Memory B cell (primary cell): ENCODE data around the gene G6PD.
"Not testable (repeated sequence)": the region's sequence is repeated elsewhere in the genome, so short reads cannot be mapped to it uniquely, and the experiment has no call there.

Experiments
- ATAC-seq: fragments of 150-1000 bp; cut with Tn5 transposase; 2 replicates; pipeline ENCODE4 v1.10.0; 2021; ENCODE audit warnings: low read depth, mild to moderate bottlenecking, moderate library complexity
- DNase-seq, 2 donors: peaks; one replicate each; pipeline ENCODE4 v3.0.0; 2022; ENCODE audit warnings: low spot score in 2 of 2
- H3K27ac Mint-ChIP-seq: one replicate; pipeline ENCODE4 v1.8.0; 2022; ENCODE audit warnings: mild to moderate bottlenecking, moderate library complexity, mixed read lengths
- H3K27me3 Mint-ChIP-seq: one replicate; pipeline ENCODE4 v1.8.0; 2022; ENCODE audit warnings: mixed read lengths
- H3K36me3 Mint-ChIP-seq: one replicate; pipeline ENCODE4 v1.8.0; 2022; ENCODE audit warnings: mild to moderate bottlenecking, mixed read lengths
- H3K4me1 Mint-ChIP-seq: one replicate; pipeline ENCODE4 v1.8.0; 2022; ENCODE audit warnings: mixed read lengths
- H3K4me3 Mint-ChIP-seq: one replicate; pipeline ENCODE4 v1.8.0; 2022; ENCODE audit warnings: mild to moderate bottlenecking, moderate library complexity, mixed read lengths
- H3K9me3 Mint-ChIP-seq: one replicate; pipeline ENCODE4 v1.8.0; 2022; ENCODE audit warnings: mixed read lengths

Gene G6PD

GRCh38 chrX:154513716-154514115 is 32.9 kb downstream of the G6PD start:
- H3K4me3 Mint-ChIP-seq = peak overlapping the region; percentile 32
- H3K27me3 Mint-ChIP-seq = no peaks in the 10 kb centered on the region
- no peak overlapping the region for H3K27ac Mint-ChIP-seq
- H3K4me1 Mint-ChIP-seq = peaks cover 15% of the 10 kb centered on the region
- peaks cover 12% of the 10 kb centered on the region for H3K36me3 Mint-ChIP-seq
- DNase-seq (no peak), ATAC-seq (no peak)
- no peaks in the 10 kb centered on the region for H3K9me3 Mint-ChIP-seq

GRCh38 chrX:154512879-154513553 is 33.6 kb downstream of the G6PD start:
- Mint-ChIP-seq H3K4me3 (no peak overlapping the region), H3K27ac (no peak overlapping the region), H3K9me3 (no peaks in the 10 kb centered on the region), H3K4me1 (peaks cover 15% of the 10 kb centered on the region), H3K27me3 (no peaks in the 10 kb centered on the region), H3K36me3 (peaks cover 17% of the 10 kb centered on the region)
- DNase-seq (no peak), ATAC-seq (no peak)

- no peak for ATAC-seq
- Mint-ChIP-seq H3K27me3 (no peaks in the 10 kb centered on the region), H3K4me3 (no peak overlapping the region), H3K4me1 (peaks cover 15% of the 10 kb centered on the region), H3K27ac (no peak overlapping the region), H3K9me3 (no peaks in the 10 kb centered on the region), H3K36me3 (peaks cover 17% of the 10 kb centered on the region)
- DNase-seq = no peak
Observed at GRCh38 chrX:154511761-154512160, 34.9 kb downstream of the G6PD start.

- ATAC-seq = no peak
- Mint-ChIP-seq H3K4me3 (no peak overlapping the region), H3K4me1 (peaks cover 9% of the 10 kb centered on the region), H3K36me3 (peaks cover 24% of the 10 kb centered on the region), H3K27ac (no peak overlapping the region), H3K27me3 (no peaks in the 10 kb centered on the region), H3K9me3 (no peaks in the 10 kb centered on the region)
- DNase-seq = no peak
Observed at GRCh38 chrX:154509455-154509854, 37.2 kb downstream of the G6PD start.

GRCh38 chrX:154508384-154508745 is 38.3 kb downstream of the G6PD start:
- H3K4me3 Mint-ChIP-seq = no peak overlapping the region
- ATAC-seq (no peak), DNase-seq (no peak)
- no peaks in the 10 kb centered on the region for H3K27me3 Mint-ChIP-seq
- peaks cover 21% of the 10 kb centered on the region for H3K36me3 Mint-ChIP-seq
- no peak overlapping the region for H3K27ac Mint-ChIP-seq
- H3K9me3 Mint-ChIP-seq = no peaks in the 10 kb centered on the region
- H3K4me1 Mint-ChIP-seq = peaks cover 4% of the 10 kb centered on the region

GRCh38 chrX:154507673-154508383 is 38.8 kb downstream of the G6PD start:
- Mint-ChIP-seq H3K4me3 (no peak overlapping the region), H3K9me3 (no peaks in the 10 kb centered on the region), H3K4me1 (peaks cover 4% of the 10 kb centered on the region), H3K36me3 (peaks cover 21% of the 10 kb centered on the region), H3K27ac (no peak overlapping the region), H3K27me3 (no peaks in the 10 kb centered on the region)
- DNase-seq = no peak
- ATAC-seq = no peak

GRCh38 chrX:154506483-154507332 is 39.9 kb downstream of the G6PD start:
- H3K9me3 Mint-ChIP-seq = no peaks in the 10 kb centered on the region
- H3K4me3 Mint-ChIP-seq = no peak overlapping the region
- no peak for ATAC-seq
- no peaks in the 10 kb centered on the region for H3K27me3 Mint-ChIP-seq
- no peak overlapping the region for H3K27ac Mint-ChIP-seq
- peaks cover 21% of the 10 kb centered on the region for H3K36me3 Mint-ChIP-seq
- H3K4me1 Mint-ChIP-seq = peaks cover 4% of the 10 kb centered on the region
- no peak for DNase-seq

GRCh38 chrX:154505734-154506133 is 40.9 kb downstream of the G6PD start:
- peaks cover 19% of the 10 kb centered on the region for H3K36me3 Mint-ChIP-seq
- no peaks in the 10 kb centered on the region for H3K27me3 Mint-ChIP-seq
- no peak for DNase-seq
- no peak overlapping the region for H3K27ac Mint-ChIP-seq
- no peaks in the 10 kb centered on the region for H3K9me3 Mint-ChIP-seq
- H3K4me3 Mint-ChIP-seq = no peak overlapping the region
- ATAC-seq = no peak
- peaks cover 2% of the 10 kb centered on the region for H3K4me1 Mint-ChIP-seq

GRCh38 chrX:154502989-154503388 is 43.7 kb downstream of the G6PD start:
- ATAC-seq = no peak
- no peaks in the 10 kb centered on the region for H3K4me1 Mint-ChIP-seq
- no peak overlapping the region for H3K4me3 Mint-ChIP-seq
- no peak overlapping the region for H3K27ac Mint-ChIP-seq
- H3K27me3 Mint-ChIP-seq = no peaks in the 10 kb centered on the region
- no peaks in the 10 kb centered on the region for H3K9me3 Mint-ChIP-seq
- DNase-seq = no peak
- peaks cover 7% of the 10 kb centered on the region for H3K36me3 Mint-ChIP-seq

- no peaks in the 10 kb centered on the region for H3K4me1 Mint-ChIP-seq
- H3K36me3 Mint-ChIP-seq = peaks cover 7% of the 10 kb centered on the region
Observed at GRCh38 chrX:154502098-154502497, 44.5 kb downstream of the G6PD start.

GRCh38 chrX:154501423-154501822 is 45.2 kb downstream of the G6PD start:
- H3K9me3 Mint-ChIP-seq, DNase-seq, H3K27ac Mint-ChIP-seq, H3K27me3 Mint-ChIP-seq, H3K36me3 Mint-ChIP-seq, H3K4me1 Mint-ChIP-seq, ATAC-seq, H3K4me3 Mint-ChIP-seq: not testable (repeated sequence)

More at GRCh38 chrX:154502098-154502497, 44.5 kb downstream of the G6PD start:
- ATAC-seq = no peak
- no peaks in the 10 kb centered on the region for H3K27me3 Mint-ChIP-seq
- no peak overlapping the region for H3K4me3 Mint-ChIP-seq
- H3K27ac Mint-ChIP-seq = no peak overlapping the region
- DNase-seq = no peak
- H3K9me3 Mint-ChIP-seq = no peaks in the 10 kb centered on the region

- H3K4me3 Mint-ChIP-seq, H3K9me3 Mint-ChIP-seq, H3K27me3 Mint-ChIP-seq, H3K27ac Mint-ChIP-seq, ATAC-seq, DNase-seq, H3K4me1 Mint-ChIP-seq, H3K36me3 Mint-ChIP-seq: not testable (repeated sequence)
Observed at GRCh38 chrX:154496591-154497137, 50.0 kb downstream of the G6PD start.

GRCh38 chrX:154495472-154495922 is 51.1 kb downstream of the G6PD start:
- H3K36me3 Mint-ChIP-seq = no peaks in the 10 kb centered on the region
- peaks cover 5% of the 10 kb centered on the region for H3K4me1 Mint-ChIP-seq
- no peaks in the 10 kb centered on the region for H3K27me3 Mint-ChIP-seq
- ATAC-seq (no peak), DNase-seq (no peak)
- no peak overlapping the region for H3K4me3 Mint-ChIP-seq
- H3K27ac Mint-ChIP-seq = no peak overlapping the region
- no peaks in the 10 kb centered on the region for H3K9me3 Mint-ChIP-seq

- no peak overlapping the region for H3K27ac Mint-ChIP-seq
- no peaks in the 10 kb centered on the region for H3K27me3 Mint-ChIP-seq
- no peak overlapping the region for H3K4me3 Mint-ChIP-seq
- peaks cover 6% of the 10 kb centered on the region for H3K4me1 Mint-ChIP-seq
- no peaks in the 10 kb centered on the region for H3K9me3 Mint-ChIP-seq
- DNase-seq = no peak
- no peak for ATAC-seq
- no peaks in the 10 kb centered on the region for H3K36me3 Mint-ChIP-seq
Observed at GRCh38 chrX:154494715-154495114, 51.9 kb downstream of the G6PD start.
